Choroid plexus epithelial cell (primary cell): ENCODE results near the gene ENPP3.
A peak's percentile ranks its signal among the peaks of the same experiment; 100 is the strongest.

Experiments used
- DNase-seq: peaks from one replicate; pipeline ENCODE4 v3.0.0-alpha.2; 2010; ENCODE audit warnings: low read depth
- H3K4me3 ChIP-seq: 2 replicates; pipeline ENCODE4 v1.5.1; 2011; ENCODE audit warnings: low read depth, mild to moderate bottlenecking, control low read depth, low read length, moderate library complexity
- CTCF ChIP-seq: conservative IDR thresholded peaks from 2 replicates; pipeline ENCODE4 v1.5.1; 2011; ENCODE audit warnings: low read depth, mild to moderate bottlenecking, control low read depth, inconsistent platforms, low read length, moderate library complexity

Gene ENPP3

DNA sequence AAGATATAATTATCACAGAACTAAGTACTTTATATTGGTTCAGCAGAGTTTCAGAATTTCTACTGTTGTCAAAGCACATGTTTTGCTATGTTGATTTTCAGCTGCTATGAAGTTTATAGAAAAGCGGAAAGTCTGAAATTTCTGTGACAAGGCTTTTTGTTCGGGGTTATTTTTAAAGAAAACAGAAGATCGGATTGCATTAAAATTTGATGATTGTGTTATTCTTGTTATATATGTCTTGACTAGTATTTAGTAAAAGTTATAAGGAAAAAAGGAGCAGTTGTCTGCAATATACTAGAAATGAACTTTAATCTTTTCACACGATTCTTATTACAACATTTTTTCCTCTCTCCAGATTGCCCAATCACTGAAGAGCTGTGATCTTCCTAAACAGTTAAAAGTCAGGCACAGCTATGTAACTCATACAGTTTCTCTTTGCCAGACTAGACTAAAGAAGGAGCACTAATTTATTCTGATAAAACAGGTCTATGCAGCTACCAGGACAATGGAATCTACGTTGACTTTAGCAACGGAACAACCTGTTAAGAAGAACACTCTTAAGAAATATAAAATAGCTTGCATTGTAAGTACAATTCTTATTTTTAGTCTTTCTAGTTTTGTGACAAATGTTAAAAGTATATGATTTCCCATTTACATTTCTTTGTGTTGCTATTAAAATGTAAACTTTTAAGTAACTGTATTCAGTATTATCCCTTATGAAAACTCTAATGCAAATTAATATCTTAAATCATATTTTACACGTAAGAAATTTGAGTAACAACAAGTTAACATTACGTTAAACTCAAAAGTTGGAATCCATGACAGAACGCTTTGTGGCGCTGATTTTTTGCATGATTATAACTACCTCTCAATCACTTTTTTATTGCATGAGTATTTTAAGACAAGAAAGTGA is at the start of gene ENPP3:
Gene ENPP3 (plus strand): TSS at position 423 of the 913 bp plus-strand sequence. CDS start 83 bp downstream, at position 506.
- peak; percentile 68 for DNase-seq
- no peak within 1 kb of the TSS for H3K4me3 ChIP-seq
- no peak for TF ChIP-seq CTCF

GRCh38 chr6:131587909-131588308 is 49.2 kb upstream of the ENPP3 start:
- no peak for TF ChIP-seq CTCF
- DNase-seq = no peak
- H3K4me3 ChIP-seq = no peak overlapping the region

DNA sequence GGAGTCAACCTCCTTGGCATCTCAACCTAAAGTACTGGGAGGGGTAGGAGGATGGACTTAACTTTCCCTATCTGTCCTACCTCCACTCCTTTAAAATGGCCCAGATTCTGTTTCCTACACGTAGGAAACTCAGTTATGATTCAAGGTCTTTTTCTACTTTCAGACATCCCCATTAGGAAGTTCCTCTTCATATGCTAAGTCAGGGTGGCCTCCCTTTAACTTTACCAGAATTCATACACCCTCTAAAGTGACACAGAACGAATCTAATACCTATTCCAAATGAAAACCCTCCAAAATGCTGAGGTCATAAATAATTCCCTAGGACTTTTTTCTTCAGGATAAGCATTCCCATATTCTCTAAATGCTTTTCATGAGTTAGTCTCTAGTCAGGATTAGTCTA is 48.5 kb upstream of the ENPP3 start:
- no peak overlapping the region for H3K4me3 ChIP-seq
- no peak for DNase-seq
- TF ChIP-seq CTCF = no peak

GRCh38 chr6:131592935-131593334 is 44.2 kb upstream of the ENPP3 start:
- DNase-seq = no peak
- no peak for TF ChIP-seq CTCF
- no peak overlapping the region for H3K4me3 ChIP-seq

- DNase-seq = no peak
- TF ChIP-seq CTCF = no peak
- H3K4me3 ChIP-seq = no peak overlapping the region
These were observed 43.0 kb upstream of the ENPP3 start for GRCh38 chr6:131594074-131594473.

DNA sequence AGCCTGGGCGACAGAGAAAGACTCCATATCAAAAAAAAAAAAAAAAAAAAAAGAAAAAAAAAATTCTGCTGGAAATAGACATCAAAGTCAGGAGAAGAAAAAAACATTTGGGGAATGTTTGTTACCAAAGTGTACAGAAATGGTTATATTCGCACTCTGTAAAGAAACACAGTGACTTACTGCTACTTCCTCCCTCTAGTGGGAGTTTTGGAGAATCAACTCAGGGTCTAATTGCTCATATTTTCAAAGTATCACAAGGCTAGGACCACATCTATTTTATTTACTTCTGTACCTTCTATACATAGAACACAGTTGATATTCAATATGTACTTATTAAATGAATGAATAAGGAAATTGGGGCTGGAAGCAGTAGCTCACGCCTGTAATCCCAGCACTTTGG is 39.7 kb upstream of the ENPP3 start:
- no peak overlapping the region for H3K4me3 ChIP-seq
- TF ChIP-seq CTCF = peak; percentile 48
- DNase-seq = peak; percentile 45

- no peak for TF ChIP-seq CTCF
- no peak overlapping the region for H3K4me3 ChIP-seq
- no peak for DNase-seq
These were observed 36.4 kb upstream of the ENPP3 start for GRCh38 chr6:131600716-131601115.
